Left lung (tissue), 14 donors: Measurements from ENCODE around the gene VWC2L. TPM values are rescaled to one million over a fixed set of nuclear protein-coding genes. Genes with fewer than 3 reads are reported as not detected.

Experiments
- ATAC-seq: fragments of 200-7000 bp; cut with Tn5 transposase; one replicate; pipeline ENCODE4 v1.9.1; 2020; ENCODE audit warnings: moderate library complexity
- DNase-seq, 4 donors: peaks; one replicate each; pipeline ENCODE4 v3.0.0-alpha.2; 2013 to 2020
- H3K27ac ChIP-seq, 2 donors: fragments of 200-600 bp; sonication (generic) in 1 of 2; one replicate each; pipeline versions ENCODE4 v1.5.0 to v1.8.0; 2020 to 2021
- H3K27me3 ChIP-seq, 2 donors: fragments of 200-600 bp; sonication (generic) in 1 of 2; one replicate each; pipeline versions ENCODE4 v1.5.0 to v1.8.0; 2020 to 2021
- H3K36me3 ChIP-seq, 2 donors: fragments of 200-600 bp; sonication (generic) in 1 of 2; one replicate each; pipeline versions ENCODE4 v1.5.0 to v1.8.0; 2020 to 2021
- H3K4me1 ChIP-seq, 2 donors: fragments of 200-600 bp; one replicate each; pipeline ENCODE4 v1.8.0; 2021
- H3K4me3 ChIP-seq, 2 donors: fragments of 200-600 bp; sonication (generic) in 1 of 2; one replicate each; pipeline versions ENCODE4 v1.5.0 to v1.8.0; 2020 to 2021; ENCODE audit warnings: mild to moderate bottlenecking in 1 of 2
- H3K9me3 ChIP-seq, 2 donors: fragments of 200-600 bp; sonication (generic) in 1 of 2; one replicate each; pipeline versions ENCODE4 v1.5.0 to v1.8.0; 2020 to 2021
- CTCF ChIP-seq, 2 donors: fragments of 200-600 bp; sonication (generic) in 1 of 2; IDR thresholded peaks; one replicate each; pipeline versions ENCODE4 v1.5.0 to v1.8.0; 2021; ENCODE audit warnings: antibody characterized with exemption in 2 of 2
- intact Hi-C, 2 donors: fragments of 100-400 bp; cut with DNase I; formaldehyde crosslinking; loops; one replicate each; pipeline versions ENCODE4 v1.11.2 to v1.14.2; 2022
- long read RNA-seq, 12 donors: library from polyadenylated mRNA in 2 of 12; unstranded in 2 of 12; transcript quantifications; one replicate each; pipeline ENCODE4 v2.0.0 and lab custom pipeline, GENCODE V29; 2019 to 2026
- polyA plus RNA-seq, 6 donors: library from polyadenylated mRNA; unstranded; fragments of 120-200 nt; gene quantifications; one replicate each; pipeline ENCODE4 v1.2.1, GENCODE V29; 2013; ENCODE audit not compliant: insufficient read length in 6 of 6
- total RNA-seq, 2 donors: library from RNA; stranded (reverse); fragmentation: NEBNext Ultra II Directional; extraction: Animal tissue kit (Norgen Biotek cat#: 25700); gene quantifications; one replicate each; pipeline ENCODE4 v1.2.1, GENCODE V29; 2021
- donor health status: DM: no; HTN: yes; CAD: no.
- donor health status: DM: no; HTN: no; CAD: no.

The VWC2L gene
- total RNA-seq (not detected), polyA plus RNA-seq (under 1 TPM in 2 of 6 donors, not detected in 4; 0.06 TPM)
- long read RNA-seq, donor 1, result 0 reads
- long read RNA-seq, donor 2, result 0 reads
- long read RNA-seq, donor 3, result 0 reads
- long read RNA-seq, donor 4, result 0 reads
- long read RNA-seq, donor 5, result 0 reads
- long read RNA-seq, donor 6, result 0 reads
- long read RNA-seq, donor 7, result 0 reads
- long read RNA-seq, donor 8, result 0 reads
- long read RNA-seq, donor 9, result 0 reads
- long read RNA-seq, donor 10, result 0 reads
- long read RNA-seq, donor 11, full-length matches to known transcripts, result 2 of 7 reads
- long read RNA-seq, donor 11, partial matches to known transcripts, result 5 of 7 reads
- long read RNA-seq, donor 11, other reads (novel, unspliced or antisense), result 0 of 7 reads
- long read RNA-seq, donor 12, result 0 reads

- no peak for TF ChIP-seq CTCF (IDR thresholded peaks at IDR 0.05)
- ATAC-seq (peak; percentile 95), DNase-seq (peak; percentile 60 to 80 (median 70))
- Histone ChIP-seq H3K27me3 (no peaks in the 10 kb centered on the region), H3K36me3 (no peaks in the 10 kb centered on the region), H3K9me3 (no peaks in the 10 kb centered on the region), H3K4me3 (no peak within 1 kb of the TSS), H3K4me1 (no peaks in the 10 kb centered on the region), H3K27ac (no peak within 1 kb of the TSS)
- intact Hi-C loops, result no loop called here
Measured at GRCh38 chr2:214410918-214411554, at the start of gene VWC2L. TSS of gene VWC2L (plus strand) at chr2:214411054. CDS start at chr2:214414194, 3,140 bp downstream.

GRCh38 chr2:214361116-214361515 is 49.7 kb upstream of the VWC2L start:
- Histone ChIP-seq H3K27me3 (no peaks in the 10 kb centered on the region), H3K4me3 (no peak overlapping the region), H3K36me3 (no peaks in the 10 kb centered on the region), H3K4me1 (no peaks in the 10 kb centered on the region), H3K27ac (no peak overlapping the region), H3K9me3 (peaks cover 0 to 9% of the 10 kb centered on the region in 2 donors)
- DNase-seq (no peak), ATAC-seq (no peak)
- intact Hi-C loops, result no loop called here
- TF ChIP-seq CTCF (IDR thresholded peaks at IDR 0.05), result no peak

- DNase-seq (no peak), ATAC-seq (no peak)
- H3K36me3 ChIP-seq, result no peaks in the 10 kb centered on the region
- intact Hi-C loops, result no loop called here
- no peaks in the 10 kb centered on the region for H3K4me1 ChIP-seq
- no peak overlapping the region for H3K4me3 ChIP-seq
- no peak overlapping the region for H3K27ac ChIP-seq
- no peaks in the 10 kb centered on the region for H3K27me3 ChIP-seq
- no peak for TF ChIP-seq CTCF (IDR thresholded peaks at IDR 0.05)
- no peaks in the 10 kb centered on the region for H3K9me3 ChIP-seq
Measured at GRCh38 chr2:214365549-214365948, 45.3 kb upstream of the VWC2L start.

GRCh38 chr2:214367171-214367570 is 43.7 kb upstream of the VWC2L start:
- Histone ChIP-seq H3K4me3 (no peak overlapping the region), H3K27ac (no peak overlapping the region), H3K27me3 (no peaks in the 10 kb centered on the region), H3K9me3 (no peaks in the 10 kb centered on the region), H3K4me1 (no peaks in the 10 kb centered on the region), H3K36me3 (no peaks in the 10 kb centered on the region)
- ATAC-seq (no peak), DNase-seq (no peak)
- intact Hi-C loops, result no loop called here
- no peak for TF ChIP-seq CTCF (IDR thresholded peaks at IDR 0.05)

- ATAC-seq (no peak), DNase-seq (no peak)
- Histone ChIP-seq H3K27ac (no peak overlapping the region), H3K4me1 (no peaks in the 10 kb centered on the region), H3K27me3 (no peaks in the 10 kb centered on the region), H3K4me3 (no peak overlapping the region), H3K9me3 (no peaks in the 10 kb centered on the region), H3K36me3 (no peaks in the 10 kb centered on the region)
- intact Hi-C loops, result no loop called here
- no peak for TF ChIP-seq CTCF (IDR thresholded peaks at IDR 0.05)
Measured at GRCh38 chr2:214376618-214377285, 34.1 kb upstream of the VWC2L start.
